Suppressor macrophage (primary cell): ENCODE measurements around the gene ERC1.
"Not testable (repeated sequence)": the region's sequence is repeated elsewhere in the genome, so short reads cannot be mapped to it uniquely, and the experiment has no call there.

Source experiments
- DNase-seq, 4 experiments: peaks; one replicate each; pipeline ENCODE4 v3.0.0-alpha.2; 2020 to 2022

ERC1 gene

DNA sequence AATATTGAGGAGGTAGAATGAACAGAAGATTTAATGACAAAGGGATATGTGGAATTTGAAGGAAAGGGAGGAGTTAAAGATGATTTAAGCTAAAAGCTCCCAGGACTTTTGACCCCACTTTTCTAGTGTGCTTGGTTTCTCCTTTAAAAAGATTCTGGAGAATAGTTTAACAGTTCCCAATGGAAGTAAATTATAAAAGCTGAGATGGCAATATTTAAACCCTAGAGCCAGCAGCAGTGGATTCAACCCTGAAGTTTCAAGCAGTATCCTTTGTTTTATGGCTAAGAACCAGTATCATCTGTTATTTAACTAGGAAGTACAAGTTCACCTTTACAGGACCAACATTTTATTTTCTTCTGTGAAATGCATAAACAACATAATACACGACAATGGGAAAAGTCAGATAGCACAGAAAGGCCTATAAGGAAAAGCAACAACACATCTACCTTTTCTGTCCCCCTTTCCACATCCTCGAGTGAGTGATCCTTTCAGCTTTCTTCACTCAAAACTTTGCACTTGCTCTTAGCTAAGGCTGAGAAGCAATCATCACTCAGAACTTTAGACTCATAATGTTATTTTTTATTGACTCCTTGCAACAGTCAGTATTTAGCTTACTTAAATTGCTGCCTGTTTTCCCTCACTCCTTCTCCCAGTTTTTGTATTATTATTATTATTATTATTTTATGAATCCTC is 338.9 kb downstream of the ERC1 start:
- no peak for DNase-seq

- DNase-seq: no peak
Measured at GRCh38 chr12:1330477-1330827, 339.4 kb downstream of the ERC1 start.

DNA sequence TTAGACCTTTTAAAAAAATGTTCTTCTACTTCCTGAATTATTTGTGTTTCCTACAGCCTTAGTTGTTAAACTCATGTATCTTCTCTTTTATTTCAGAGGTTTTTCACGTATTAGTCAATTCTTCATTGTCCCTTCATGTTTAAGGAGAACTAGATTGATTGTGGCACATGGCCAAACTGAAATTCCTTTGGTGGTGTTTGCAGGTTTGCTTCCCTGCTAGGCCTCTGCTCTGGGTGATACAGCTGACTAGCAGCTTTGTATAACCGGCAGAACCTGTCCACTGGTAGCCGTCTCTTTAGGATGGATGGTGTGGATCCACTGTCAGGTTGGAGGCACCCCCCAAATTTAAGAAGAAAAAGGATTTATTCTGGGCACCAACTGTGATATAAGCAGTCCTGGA is 341.3 kb downstream of the ERC1 start:
- no peak for DNase-seq

GRCh38 chr12:1338483-1339177 is 347.6 kb downstream of the ERC1 start:
- no peak for DNase-seq

DNA sequence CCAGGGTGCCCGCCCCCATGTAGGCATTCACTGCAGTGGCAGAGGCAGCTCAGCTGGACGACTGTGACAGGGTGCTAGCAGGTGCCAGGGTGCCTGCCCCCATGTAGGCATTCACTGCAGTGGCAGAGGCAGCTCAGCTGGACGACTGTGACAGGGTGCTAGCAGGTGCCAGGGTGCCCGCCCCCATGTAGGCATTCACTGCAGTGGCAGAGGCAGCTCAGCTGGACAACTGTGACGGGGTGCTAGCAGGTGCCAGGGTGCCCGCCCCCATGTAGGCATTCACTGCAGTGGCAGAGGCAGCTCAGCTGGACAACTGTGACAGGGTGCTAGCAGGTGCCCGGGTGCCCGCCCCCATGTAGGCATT is 348.1 kb downstream of the ERC1 start:
- DNase-seq: not testable (repeated sequence)

DNA sequence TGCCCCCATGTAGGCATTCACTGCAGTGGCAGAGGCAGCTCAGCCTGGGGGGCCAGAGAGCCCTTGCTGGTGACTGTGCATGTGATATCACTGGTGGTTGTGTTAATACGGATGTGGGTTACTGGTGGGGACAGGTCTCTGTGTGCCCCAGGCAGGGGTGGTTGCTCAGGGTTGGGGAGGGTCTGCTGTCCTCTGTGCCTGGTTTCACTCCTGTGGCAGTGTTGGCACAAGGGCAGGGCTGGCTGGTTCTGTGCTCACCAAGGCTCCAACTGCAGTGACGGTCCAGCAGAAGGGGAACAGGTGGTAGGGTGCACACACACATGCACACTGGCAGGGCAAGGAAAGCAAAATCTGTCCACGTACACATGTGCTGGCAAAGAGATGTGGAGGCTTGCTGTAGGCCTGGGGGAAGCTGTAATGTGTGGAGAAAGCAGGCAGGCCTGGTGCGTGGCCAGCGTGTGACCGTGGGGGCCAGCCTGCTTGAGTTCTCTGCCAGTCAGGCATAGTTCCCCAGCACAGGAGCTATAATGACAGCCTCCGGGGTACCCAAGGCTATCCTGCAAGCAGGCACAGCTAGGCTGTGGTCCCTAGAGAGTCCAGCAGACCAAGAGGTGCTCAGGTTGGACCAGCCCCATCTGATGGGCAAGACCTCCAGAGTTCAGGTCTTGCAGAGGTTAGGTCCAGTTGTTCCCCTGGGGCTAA is 348.7 kb downstream of the ERC1 start:
- no peak for DNase-seq

DNA sequence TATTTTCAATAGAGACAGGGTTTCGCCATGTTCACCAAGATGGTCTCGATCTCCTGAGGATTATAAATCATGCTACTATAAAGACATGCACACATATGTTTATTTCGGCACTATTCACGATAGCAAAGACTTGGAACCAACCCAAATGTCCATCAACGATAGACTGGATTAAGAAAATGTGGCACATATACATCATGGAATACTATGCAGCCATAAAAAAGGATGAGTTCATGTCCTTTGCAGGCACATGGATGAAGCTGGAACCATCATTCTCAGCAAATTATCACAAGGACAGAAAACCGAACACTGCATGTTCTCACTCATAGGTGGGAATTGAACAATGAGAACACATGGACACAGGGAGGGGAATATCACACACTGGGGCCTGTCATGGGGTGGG is 350.2 kb downstream of the ERC1 start:
- not testable (repeated sequence) for DNase-seq

DNA sequence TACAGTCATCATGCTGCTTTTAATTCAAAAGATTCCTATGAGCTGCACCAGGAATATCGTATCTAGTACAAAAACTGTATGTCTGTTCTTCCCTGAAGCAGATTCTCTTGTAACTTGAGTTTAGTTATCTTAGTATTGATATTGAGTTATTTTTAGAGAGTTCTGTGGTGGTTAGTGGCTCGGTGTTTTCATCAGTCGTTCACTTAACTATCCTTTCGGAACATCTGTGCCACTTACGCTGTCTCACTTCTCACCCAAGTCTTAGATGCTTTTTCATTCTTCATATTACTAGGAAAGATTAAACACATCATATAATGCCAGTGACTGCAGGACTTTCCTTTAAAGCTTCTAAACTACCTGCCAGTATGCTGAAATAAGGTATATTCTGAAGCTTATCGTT is 352.4 kb downstream of the ERC1 start:
- no peak for DNase-seq

DNA sequence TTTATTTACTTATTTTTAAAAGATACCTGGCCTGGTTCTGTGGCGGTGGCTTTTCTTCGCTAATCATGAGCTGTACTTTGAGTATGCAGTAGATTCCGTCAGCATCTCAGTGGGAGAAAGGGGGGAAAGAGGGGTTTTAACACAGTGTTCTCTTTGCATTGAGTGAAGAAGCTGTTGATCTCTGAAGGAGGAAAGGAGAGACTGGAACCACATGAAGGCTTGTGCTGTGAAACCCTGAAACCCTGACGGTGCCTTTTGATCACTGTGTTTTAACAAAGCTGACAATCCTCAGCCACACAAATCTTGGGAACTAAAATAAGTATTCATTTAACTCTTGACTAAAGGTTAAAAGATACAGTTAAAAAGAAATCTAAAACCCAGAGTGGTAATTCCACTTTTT is 353.2 kb downstream of the ERC1 start:
- DNase-seq: no peak

DNA sequence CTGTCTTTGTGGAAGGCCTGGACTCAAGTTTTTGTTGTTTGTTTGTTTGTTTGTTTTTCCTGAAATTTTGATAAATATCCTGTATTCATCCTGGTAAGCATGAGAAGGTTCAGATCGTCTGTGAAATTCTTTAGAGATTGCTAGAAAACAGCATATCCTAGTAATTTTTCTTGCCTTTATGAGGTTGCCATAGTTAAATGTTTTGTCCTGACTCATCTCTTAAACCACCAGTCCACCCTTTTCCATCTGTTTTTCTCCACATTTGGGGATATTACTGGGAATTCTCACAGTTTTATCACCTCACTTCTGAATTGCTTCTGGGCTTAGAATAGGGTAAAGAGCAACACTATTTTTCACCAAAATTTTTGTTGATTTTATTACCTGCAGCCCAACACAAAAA is 355.1 kb downstream of the ERC1 start:
- DNase-seq: no peak

DNA sequence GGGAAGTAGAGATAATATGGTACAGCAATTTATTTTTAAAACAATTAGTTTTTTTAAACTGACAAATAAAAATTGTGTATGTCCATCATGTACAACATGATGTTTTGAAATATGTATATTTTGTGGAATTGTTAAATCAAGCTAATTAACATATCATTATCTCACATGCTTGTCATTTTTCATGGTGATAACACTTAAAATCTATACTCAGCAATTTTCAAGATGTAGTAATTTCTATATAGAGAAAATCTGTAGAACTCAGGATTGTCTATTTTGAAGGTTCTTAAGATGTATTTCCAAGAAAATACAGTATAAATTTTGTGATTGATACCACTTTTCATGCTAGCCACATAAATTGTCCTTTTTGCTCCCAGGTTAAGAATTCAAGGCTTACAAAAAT is 356.3 kb downstream of the ERC1 start:
- no peak for DNase-seq

DNA sequence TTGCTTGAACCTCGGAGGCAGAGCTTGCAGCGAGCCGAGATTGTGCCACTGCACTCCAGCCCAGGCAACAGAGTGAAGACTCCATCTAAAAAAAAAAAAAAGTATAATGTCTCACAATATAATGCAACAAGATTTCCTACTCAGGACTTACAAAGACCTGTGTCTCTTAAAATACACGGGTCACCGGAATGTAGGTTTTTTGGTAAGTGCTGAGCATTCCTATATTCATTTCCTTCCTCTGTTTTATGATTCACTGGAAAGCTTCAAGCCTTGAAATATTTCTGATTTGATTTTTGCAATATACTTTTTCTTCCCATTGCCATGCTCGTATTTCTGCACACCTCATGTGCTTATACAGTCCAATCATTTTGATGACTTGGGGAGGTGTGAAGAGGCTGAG is 357.6 kb downstream of the ERC1 start:
- no peak for DNase-seq

DNA sequence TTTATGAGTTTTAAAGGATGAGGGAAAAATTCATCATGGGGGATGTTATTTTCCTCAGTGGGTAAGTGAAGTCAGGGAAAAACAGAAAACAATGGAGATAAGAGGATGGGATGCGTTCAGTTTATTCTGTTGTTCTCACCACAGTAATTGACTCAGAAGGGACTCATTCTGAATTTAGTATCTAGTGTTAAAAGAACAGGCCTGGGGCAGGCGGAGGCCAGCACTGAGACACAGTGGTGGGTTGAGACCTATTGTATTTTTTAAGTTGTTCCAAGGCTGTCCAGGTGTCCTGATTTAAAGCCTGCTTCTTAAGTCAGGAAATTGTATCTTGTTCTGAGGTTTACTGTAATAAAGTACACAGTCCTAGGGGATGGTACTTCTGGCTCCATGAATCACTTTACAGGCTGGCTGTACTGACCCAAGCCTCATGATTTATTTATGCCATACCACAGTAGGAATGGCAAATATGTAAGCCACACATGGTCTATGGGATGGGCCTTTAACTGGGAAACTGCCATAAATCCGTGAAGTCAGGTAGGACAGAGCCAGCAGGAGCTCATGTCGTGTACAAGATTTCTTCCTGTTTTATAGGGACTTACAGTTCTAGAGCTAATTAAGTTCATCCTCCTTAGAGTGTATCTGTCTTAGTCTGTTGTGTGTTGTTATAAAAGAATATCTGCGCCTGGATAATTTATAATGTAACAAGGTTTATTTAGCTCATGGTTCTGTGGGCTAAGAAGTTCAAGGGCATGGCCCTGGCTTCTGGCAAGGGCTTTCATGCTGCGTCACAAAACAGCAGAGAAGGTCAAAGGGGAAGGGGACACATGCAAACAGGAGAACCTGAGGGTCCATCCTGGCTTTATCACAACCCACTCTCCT is 359.3 kb downstream of the ERC1 start:
- no peak for DNase-seq

- DNase-seq: no peak
Measured at GRCh38 chr12:1350934-1351240, 359.9 kb downstream of the ERC1 start.

GRCh38 chr12:1351926-1352325 is 360.9 kb downstream of the ERC1 start:
- no peak for DNase-seq

DNA sequence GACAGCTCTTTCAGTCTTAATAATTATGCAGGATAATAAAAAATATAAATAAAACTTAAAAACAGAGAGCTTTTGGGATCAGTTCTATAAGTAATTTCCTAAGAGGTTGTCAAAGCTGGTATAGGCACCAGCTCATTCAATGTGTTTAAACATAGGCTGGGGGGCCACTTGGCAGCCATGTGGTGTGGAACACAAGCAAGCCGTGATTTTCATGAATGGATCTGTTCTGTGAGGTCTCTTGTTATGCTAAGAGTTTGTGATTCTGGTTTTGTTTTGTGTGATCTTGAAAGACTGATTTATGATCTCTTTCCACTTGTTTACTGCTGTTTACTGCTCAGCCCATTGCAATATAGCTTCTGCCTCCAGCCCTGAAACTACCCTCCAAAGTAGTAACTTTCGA is 362.4 kb downstream of the ERC1 start:
- no peak for DNase-seq

DNA sequence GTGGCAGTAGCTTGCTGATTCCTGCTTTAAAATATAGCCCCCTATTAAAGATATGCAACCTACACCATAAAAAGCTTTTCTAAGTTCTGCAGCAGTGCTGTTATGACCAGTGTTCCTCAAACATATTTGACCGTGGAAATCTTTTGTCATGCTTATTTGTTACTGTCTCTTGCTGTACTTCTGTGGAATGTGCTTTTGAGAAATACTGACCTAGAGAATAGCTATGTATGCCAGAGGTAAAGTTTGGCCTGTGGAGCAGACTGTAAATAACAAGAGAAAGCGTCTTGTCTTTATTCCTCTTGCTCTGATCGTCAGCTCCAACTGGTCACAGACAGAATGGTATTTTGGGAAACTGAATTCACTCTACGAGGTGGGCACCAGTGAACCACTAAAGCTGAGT is 364.4 kb downstream of the ERC1 start:
- no peak for DNase-seq

DNA sequence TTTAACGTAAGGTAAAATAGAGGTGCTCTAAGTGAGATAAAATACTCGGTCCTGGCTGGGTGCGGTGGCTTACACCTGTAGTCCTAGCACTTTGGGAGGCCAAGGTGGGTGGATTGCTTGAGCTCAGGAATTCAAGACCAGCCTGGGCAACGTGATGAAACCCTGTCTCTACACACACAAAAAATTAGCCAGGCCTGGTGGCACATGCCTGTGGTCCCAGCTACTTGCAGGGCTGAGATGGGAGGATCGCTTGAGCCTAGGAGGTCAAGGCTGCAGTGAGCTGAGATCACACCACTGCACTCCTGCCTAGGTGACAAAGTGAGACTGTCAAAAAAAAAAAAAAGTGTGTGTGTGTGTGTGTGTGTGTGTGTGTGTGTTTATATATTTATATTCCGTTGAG is 364.8 kb downstream of the ERC1 start:
- not testable (repeated sequence) for DNase-seq

GRCh38 chr12:1356285-1356684 is 365.3 kb downstream of the ERC1 start:
- no peak for DNase-seq

- DNase-seq: no peak
Measured at GRCh38 chr12:1357171-1357570, 366.1 kb downstream of the ERC1 start.

- DNase-seq: no peak
Measured at GRCh38 chr12:1357711-1358110, 366.7 kb downstream of the ERC1 start.

DNA sequence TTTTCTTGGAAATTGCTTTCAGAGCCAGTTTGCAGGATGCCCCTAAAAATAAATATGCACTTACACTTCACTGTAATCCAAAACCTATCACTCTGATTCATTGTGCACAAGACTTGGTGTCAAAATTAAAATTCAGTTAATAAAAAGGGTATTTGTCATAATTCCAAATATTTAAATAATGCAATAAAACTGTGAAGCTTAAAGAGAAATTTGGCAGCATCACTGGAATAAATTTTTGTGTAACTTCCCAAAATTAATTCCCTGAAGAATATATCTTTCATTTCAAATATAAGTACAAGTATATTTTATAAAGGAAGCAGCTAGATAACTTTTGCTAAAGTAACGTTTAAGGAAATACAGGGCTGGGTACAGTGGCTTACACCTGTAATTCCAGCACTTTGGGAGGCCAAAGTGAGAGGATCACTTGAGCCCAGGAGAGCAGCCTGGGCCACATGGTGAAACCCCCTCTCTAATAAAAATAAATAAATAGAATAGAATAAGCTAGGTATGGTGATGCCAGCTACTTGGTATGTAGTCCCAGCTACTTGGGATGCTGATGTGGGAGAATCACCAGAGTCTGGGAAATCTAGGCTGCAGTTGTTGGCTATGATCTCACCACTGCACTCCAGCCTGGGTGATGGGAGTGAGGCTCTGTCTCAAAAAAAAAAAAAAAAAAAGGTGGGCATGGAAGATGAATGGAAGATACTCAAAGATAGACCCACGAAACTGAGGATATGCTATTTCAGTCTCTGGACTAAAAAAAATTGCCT is 369.6 kb downstream of the ERC1 start:
- DNase-seq: no peak
